Left renal cortex interstitium (tissue), 4 donors: ENCODE results near the gene LRRFIP2. TPM values are rescaled to one million over a fixed set of nuclear protein-coding genes. Genes with fewer than 3 reads are reported as not detected.
"Not testable (repeated sequence)": the region's sequence is repeated elsewhere in the genome, so short reads cannot be mapped to it uniquely, and the experiment has no call there.

ENCODE experiments used
- DNase-seq, 4 donors: peaks; one replicate each; pipeline ENCODE4 v3.0.0-alpha.2; 2013; ENCODE audit warnings: low read depth in 4 of 4, low spot score in 2 of 4, missing footprints in 1 of 4
- polyA plus RNA-seq, 4 donors: library from polyadenylated mRNA; unstranded; fragments of 120-200 nt; gene quantifications; one replicate each; pipeline ENCODE4 v1.2.1, GENCODE V29; 2013; ENCODE audit not compliant: insufficient read length in 4 of 4

LRRFIP2 gene, protein sequence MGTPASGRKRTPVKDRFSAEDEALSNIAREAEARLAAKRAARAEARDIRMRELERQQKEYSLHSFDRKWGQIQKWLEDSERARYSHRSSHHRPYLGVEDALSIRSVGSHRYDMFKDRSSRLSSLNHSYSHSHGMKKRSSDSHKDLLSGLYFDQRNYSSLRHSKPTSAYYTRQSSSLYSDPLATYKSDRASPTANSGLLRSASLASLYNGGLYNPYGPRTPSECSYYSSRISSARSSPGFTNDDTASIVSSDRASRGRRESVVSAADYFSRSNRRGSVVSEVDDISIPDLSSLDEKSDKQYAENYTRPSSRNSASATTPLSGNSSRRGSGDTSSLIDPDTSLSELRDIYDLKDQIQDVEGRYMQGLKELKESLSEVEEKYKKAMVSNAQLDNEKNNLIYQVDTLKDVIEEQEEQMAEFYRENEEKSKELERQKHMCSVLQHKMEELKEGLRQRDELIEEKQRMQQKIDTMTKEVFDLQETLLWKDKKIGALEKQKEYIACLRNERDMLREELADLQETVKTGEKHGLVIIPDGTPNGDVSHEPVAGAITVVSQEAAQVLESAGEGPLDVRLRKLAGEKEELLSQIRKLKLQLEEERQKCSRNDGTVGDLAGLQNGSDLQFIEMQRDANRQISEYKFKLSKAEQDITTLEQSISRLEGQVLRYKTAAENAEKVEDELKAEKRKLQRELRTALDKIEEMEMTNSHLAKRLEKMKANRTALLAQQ
- polyA plus RNA-seq, result 10 to 100 TPM; 38.6 to 45.6 (median 40.0) TPM

DNA sequence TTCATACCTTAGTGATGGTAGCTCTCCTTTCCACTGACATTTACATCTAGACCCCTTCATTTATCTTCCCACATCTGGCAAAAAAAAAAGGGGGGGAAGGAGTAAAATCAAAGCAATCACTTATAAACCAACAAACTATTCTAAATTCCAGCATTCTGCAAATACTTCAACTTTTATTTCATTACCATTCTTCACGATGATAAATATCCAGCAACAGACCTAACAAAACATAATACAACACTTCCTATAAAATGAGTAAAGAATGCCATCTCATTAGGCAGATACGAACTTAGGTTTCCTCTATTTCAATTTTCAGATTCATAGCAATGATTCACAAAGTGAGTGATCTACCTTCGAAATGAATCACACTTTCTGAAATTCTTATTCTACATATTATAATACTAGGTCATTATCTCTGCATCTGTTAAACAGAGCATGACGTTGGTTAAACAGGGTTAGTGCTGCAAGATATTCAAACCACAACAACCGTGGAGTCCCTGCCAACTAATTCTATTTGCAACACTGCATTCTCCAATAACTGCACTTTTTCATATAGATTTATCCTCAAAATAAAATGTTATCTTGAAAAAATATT lies at the start of gene LRRFIP2:
TSS of gene LRRFIP2 (minus strand) at position 51 of the 595 bp plus-strand sequence. CDS start 25,599 bp downstream, outside the sequence.
- DNase-seq, result no peak

GRCh38 chr3:37223576-37223975 lies 49.2 kb upstream of the LRRFIP2 start:
- DNase-seq, result no peak

GRCh38 chr3:37223141-37223558 lies 48.8 kb upstream of the LRRFIP2 start:
- no peak for DNase-seq

DNA sequence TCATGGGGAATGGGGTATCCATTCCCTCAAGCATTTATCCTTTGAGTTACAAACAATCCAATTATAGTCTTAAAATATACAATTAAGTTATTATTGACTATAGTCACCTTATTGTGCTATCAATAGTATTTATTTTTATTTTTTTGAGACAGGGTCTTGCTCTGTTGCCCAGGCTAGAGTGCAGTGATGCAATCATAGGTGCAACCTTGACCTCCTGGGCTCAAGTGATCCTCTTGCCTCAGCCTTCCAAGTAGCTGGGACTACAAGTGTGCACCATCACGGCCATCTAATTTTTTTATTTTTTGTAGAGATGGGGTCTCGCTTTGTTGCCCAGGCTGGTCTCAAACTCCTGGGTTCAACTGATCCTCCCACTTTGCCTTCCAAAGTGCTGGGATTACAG lies 48.2 kb upstream of the LRRFIP2 start:
- not testable (repeated sequence) for DNase-seq

- DNase-seq, result no peak
Measured at GRCh38 chr3:37221407-37221806, 47.0 kb upstream of the LRRFIP2 start.

- DNase-seq, result no peak
Measured at GRCh38 chr3:37219266-37219665, 44.9 kb upstream of the LRRFIP2 start.

- DNase-seq, result no peak
Measured at GRCh38 chr3:37218206-37218605, 43.8 kb upstream of the LRRFIP2 start.

DNA sequence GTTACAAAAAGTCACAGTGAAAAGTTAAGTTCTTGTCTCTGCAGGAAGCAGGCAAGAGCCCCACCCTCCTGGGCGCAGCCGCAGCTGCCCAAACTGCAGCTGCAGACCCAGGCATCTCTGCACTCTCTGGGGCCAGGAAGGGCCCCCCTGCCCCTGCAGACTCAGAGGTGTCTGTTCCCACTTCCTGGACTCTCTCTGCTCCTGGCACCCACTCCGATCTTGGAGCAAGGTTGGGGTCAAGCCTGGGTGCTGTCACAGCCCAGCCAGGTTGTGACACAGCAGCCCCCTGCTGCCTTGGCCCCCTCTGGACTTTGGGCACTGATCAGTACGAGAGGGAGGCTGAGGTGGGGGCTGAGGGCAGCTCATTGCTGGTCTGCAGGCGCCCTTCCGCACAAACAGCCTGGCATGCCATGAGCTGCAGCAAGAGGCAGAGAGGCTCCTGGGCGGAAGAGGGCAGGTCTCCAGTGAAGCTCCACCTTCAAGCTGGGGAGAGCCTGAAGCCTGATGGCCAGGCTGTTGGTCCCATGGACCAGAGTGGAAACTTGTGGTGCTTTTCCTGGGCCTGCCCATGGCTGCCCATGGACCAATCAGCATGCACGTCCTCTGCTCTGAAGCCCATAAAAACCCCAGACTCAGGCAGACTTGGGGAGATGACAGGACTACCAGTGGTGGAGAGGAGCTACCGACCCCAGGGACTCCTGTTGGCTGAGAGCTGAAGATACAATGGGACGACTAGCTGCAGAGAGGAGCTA lies 42.9 kb upstream of the LRRFIP2 start:
- DNase-seq, result no peak

- DNase-seq, result no peak
Measured at GRCh38 chr3:37216597-37217097, 42.3 kb upstream of the LRRFIP2 start.

- DNase-seq, result no peak
Measured at GRCh38 chr3:37214076-37214475, 39.7 kb upstream of the LRRFIP2 start.

DNA sequence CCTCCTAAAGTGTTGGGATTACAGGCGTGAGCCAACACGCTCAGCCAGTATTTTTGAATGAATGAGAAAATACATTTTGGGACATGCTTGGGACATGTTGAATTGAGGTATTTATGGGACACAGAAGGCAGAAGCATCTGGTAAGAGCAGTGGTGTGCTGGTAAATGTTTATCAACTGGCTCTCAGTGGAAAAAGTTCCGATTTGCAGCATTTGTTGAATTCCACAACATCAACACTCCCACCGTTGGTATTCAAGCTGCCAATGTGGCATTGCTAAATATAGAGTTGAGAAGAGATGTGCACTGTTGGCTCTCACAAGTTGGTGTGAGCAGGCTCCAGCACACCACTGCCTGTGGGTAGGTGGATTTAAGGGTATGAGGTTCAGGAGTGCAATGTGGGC lies 35.8 kb upstream of the LRRFIP2 start:
- DNase-seq, result no peak

DNA sequence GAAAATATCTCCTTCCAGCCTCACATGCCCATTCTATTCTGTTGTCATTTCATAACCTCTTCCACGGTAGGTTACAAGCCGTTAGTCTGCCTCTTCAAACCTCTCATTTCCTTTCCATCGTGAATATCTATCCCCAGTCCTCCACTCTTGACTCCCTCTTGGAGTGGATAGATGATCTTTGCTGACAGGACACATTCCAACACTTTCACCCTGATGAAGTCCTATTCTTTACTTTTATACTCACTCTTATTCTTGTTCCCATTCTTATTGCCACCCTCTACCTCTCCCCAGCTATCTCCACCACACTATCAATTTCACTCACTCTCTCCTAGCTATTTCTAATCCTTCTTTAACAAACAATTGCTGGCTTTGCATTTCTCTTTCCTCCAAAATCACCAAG lies 34.2 kb upstream of the LRRFIP2 start:
- not testable (repeated sequence) for DNase-seq

DNA sequence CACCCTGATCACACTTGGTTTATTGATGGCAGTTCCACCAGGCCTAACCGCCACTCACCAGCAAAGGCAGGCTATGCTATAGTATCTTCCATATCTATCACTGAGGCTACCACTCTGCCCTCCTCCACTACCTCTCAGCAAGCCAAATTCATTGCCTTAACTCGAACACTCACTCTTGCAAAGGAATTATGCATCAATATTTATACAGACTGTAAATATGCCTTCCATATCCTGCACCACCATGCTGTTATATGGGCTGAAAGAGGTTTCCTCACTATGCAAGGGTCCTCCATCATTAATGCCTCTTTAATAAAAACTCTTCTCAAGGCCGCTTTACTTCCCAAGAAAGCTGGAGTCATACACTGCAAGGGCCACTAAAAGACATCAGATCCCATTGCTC lies 33.6 kb upstream of the LRRFIP2 start:
- not testable (repeated sequence) for DNase-seq

DNA sequence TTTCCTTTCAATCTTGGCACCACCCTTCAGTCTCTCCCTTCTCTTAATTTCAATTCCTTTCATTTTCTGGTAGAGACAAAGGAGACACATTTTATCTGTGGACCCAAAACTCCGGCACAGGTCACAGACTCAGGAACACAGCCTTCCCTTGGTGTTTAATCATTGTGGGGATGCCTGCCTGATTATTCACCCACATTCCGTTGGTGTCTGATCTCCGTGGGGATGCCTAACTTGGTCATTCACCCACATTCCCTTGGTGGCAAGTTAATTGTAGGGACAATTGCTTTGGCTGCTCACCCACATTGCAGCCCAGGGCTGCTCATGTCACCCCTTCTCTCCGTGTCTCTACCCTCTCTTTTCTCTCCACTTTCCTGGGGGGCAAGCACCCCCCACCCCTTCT lies 31.7 kb upstream of the LRRFIP2 start:
- DNase-seq, result not testable (repeated sequence)

GRCh38 chr3:37204314-37204713 lies 29.9 kb upstream of the LRRFIP2 start:
- no peak for DNase-seq

DNA sequence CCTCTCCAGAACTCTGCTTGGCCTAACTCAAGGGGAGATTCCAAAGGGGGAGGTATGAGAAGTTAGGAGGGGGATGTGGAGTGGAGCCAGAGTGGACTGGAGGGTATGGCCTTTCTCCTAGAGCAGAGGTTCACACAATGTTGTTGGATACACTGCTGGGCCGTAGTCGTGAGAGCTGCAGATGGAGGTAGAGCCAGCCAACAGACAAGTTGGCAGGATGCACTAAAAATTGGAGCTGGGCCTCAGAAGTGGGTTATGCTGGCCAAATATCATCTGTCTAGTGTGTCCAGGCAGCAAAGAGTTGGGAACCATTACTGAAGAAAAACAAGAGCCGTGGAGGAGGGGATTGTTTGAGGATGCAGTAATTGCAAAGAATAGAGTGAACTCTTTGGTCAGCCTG lies 27.7 kb upstream of the LRRFIP2 start:
- no peak for DNase-seq

DNA sequence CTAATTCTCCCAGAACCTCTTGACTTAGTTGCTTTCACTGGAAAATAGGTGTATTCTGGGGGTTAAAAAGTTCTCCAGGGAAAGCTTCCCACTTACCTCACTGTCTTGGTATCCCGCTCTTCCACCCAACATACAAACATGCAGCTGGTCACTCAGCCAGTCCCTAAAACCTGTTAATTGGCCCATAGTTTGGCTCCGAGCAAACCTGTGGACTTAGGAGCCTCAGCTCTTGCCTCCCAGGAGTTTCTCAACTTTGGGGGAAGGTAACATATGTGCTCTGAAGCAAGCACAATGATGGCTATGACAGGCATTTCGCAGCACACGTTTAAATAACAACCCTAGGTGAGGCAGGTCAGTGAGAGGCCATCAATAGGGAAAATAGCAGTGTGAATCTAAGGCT lies 25.8 kb upstream of the LRRFIP2 start:
- DNase-seq, result no peak

GRCh38 chr3:37198996-37199395 lies 24.6 kb upstream of the LRRFIP2 start:
- DNase-seq, result no peak

- DNase-seq, result no peak
Measured at GRCh38 chr3:37198547-37198946, 24.2 kb upstream of the LRRFIP2 start.

DNA sequence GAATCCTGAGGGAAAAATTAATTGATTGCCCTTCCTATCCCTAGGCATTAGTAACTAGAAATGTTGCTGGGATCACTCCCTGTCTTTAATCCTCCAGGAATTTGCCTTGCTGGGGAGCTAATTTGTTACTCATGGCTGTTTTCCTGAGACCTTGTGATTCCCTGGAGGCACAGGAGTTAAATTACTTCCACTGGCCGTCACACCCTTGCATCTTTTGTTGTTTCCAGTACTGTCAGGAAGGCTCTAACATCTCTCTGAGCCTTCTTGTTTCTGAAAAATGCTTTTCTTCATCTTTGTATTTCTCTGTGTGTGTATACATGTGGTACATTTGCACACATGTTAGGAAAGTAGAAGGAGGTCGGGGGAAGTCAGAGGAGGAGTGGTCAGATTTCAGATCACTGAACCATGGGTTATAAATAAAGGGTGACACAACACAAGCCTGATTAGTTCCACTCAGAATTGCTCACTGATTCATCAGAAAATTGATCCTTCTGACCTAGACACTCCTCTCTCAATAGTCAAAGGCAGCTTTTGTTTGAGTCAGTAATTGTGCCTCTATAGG lies 23.5 kb upstream of the LRRFIP2 start:
- DNase-seq, result no peak
